Fibroblast of mammary gland (primary cell): ENCODE results near the gene ZNF70.

Source experiments
- DNase-seq: peaks from one replicate; pipeline ENCODE4 v3.0.0-alpha.2; 2010; ENCODE audit warnings: low read depth
- H3K4me3 ChIP-seq: 2 replicates; pipeline ENCODE4 v1.5.1; 2011; ENCODE audit warnings: low read depth, mild to moderate bottlenecking, low read length, moderate library complexity; ENCODE audit not compliant: control insufficient read depth
- CTCF ChIP-seq: conservative IDR thresholded peaks from 2 replicates; pipeline ENCODE4 v1.5.1; 2011; ENCODE audit warnings: low read depth, low read length, inconsistent platforms; ENCODE audit not compliant: control insufficient read depth, insufficient read depth

Gene ZNF70

GRCh38 chr22:23696326-23696851 lies 54.5 kb downstream of the ZNF70 start:
- no peak for DNase-seq
- TF ChIP-seq CTCF = no peak
- H3K4me3 ChIP-seq = no peak overlapping the region

- no peak overlapping the region for H3K4me3 ChIP-seq
- TF ChIP-seq CTCF = no peak
- DNase-seq = no peak
These were observed 55.2 kb downstream of the ZNF70 start for GRCh38 chr22:23695571-23696325.

- TF ChIP-seq CTCF = no peak
- no peak overlapping the region for H3K4me3 ChIP-seq
- DNase-seq = no peak
These were observed 55.8 kb downstream of the ZNF70 start for GRCh38 chr22:23695141-23695540.

GRCh38 chr22:23693979-23694680 lies 56.8 kb downstream of the ZNF70 start:
- TF ChIP-seq CTCF = no peak
- no peak overlapping the region for H3K4me3 ChIP-seq
- DNase-seq = no peak

- H3K4me3 ChIP-seq = no peak overlapping the region
- no peak for DNase-seq
- no peak for TF ChIP-seq CTCF
These were observed 58.2 kb downstream of the ZNF70 start for GRCh38 chr22:23692598-23693291.

- no peak for DNase-seq
- H3K4me3 ChIP-seq = no peak overlapping the region
These were observed 59.0 kb downstream of the ZNF70 start for GRCh38 chr22:23691748-23692423.

More at GRCh38 chr22:23691748-23692423, 59.0 kb downstream of the ZNF70 start:
- TF ChIP-seq CTCF = no peak
